Hepatocyte (in vitro differentiated cells): ENCODE results near the gene MKI67.

Experiments used
- CTCF ChIP-seq: fragments of 200-600 bp; sonication (generic); IDR thresholded peaks from 2 replicates; pipeline ENCODE4 v1.5.1; 2016; ENCODE audit warnings: antibody characterized with exemption, mild to moderate bottlenecking; ENCODE audit not compliant: poor library complexity
- EZH2phosphoT487 ChIP-seq: fragments of 200-600 bp; sonication (generic); IDR thresholded peaks from one replicate; pipeline ENCODE4 v1.6.1; 2018; ENCODE audit warnings: antibody characterized with exemption, mild to moderate bottlenecking, low read depth, moderate library complexity; ENCODE audit not compliant: unreplicated experiment, severe bottlenecking

GRCh38 chr10:128080641-128081040 is 45.6 kb downstream of the MKI67 start:
- TF ChIP-seq CTCF, result no peak
- TF ChIP-seq EZH2phosphoT487, result no peak
